Breast epithelium (tissue), 3 donors: Measurements from ENCODE around the gene MEMO1.

Experiments used
- CTCF ChIP-seq, 3 donors: fragments of 450-650 bp; IDR thresholded peaks; one replicate each; pipeline ENCODE4 v1.5.1; 2016 to 2017; ENCODE audit warnings: antibody characterized with exemption in 3 of 3, mild to moderate bottlenecking in 3 of 3, moderate library complexity in 3 of 3
- POLR2A ChIP-seq: fragments of 450-650 bp; IDR thresholded peaks from one replicate; pipeline ENCODE4 v1.6.1; 2016; ENCODE audit warnings: antibody characterized with exemption, mild to moderate bottlenecking, moderate library complexity
- POLR2AphosphoS5 ChIP-seq, 3 donors: sonication (generic); formaldehyde crosslinking; IDR thresholded peaks; one replicate each; pipeline ENCODE4 v1.6.1; 2017; ENCODE audit warnings: antibody characterized with exemption in 3 of 3

DNA sequence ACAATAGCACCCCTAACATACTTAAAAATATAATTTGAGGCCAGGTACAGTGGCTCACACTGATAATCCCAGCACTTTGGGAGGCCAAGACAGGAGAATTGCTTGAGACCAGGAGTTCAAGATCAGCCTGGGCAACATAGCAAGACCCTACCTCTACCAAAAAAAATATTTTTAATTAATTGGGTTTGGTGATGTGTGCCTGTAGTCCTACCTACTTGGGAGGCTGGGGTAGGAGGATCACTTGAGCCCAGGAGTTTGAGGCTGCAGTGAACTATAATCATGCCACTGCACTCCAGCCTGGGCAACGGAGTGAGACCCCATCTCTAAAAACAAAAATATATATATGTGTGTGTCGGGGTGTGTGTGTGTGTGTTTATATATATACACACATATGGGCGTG lies 91.3 kb downstream of the MEMO1 start:
- TF ChIP-seq POLR2A = no peak
- no peak for TF ChIP-seq CTCF (IDR thresholded peaks at IDR 0.05)
- TF ChIP-seq POLR2AphosphoS5 (IDR thresholded peaks at IDR 0.05) = no peak
